Endothelial cell of umbilical vein (primary cell): ENCODE measurements around the gene GRPR. TPM values are rescaled to one million over a fixed set of nuclear protein-coding genes. Genes with fewer than 3 reads are reported as not detected.

Source experiments
- BruUV-seq: library from RNA; stranded (reverse); fragments of 400-500 nt; replicated peaks from 2 replicates; lab custom pipeline; 2021; lab: Mats Ljungman, UMichigan
- CTCF ChIA-PET: fragments of 300-600, 350-600 bp; sonication (Branson Sonifier 250); formaldehyde crosslinking; loops from one replicate; lab custom pipeline; 2021; ENCODE audit warnings: antibody characterized with exemption, inconsistent platforms; lab: Charles Lee
- POLR2A ChIA-PET: fragments of 300-600, 350-600 bp; sonication (Branson Sonifier 250); formaldehyde crosslinking; loops from one replicate; lab custom pipeline; 2021; ENCODE audit warnings: antibody characterized with exemption, inconsistent platforms; lab: Charles Lee
- DNase-seq: peaks from one replicate; pipeline ENCODE4 v3.0.0-alpha.2; 2011; ENCODE audit warnings: low read depth, low spot score
- FAIRE-seq: peaks from 2 replicates; lab custom pipeline; 2011; peaks lifted over from hg19 to GRCh38; lab: Jason Lieb, UNC
- H2AFZ ChIP-seq: 2 replicates; pipeline ENCODE4 v1.6.0; 2012; ENCODE audit warnings: low read depth, low read length, control low read depth, inconsistent platforms
- H3K27ac ChIP-seq: 2 replicates; pipeline ENCODE4 v1.5.1; 2011; ENCODE audit warnings: low read depth, mild to moderate bottlenecking, control low read depth, low read length, moderate library complexity; ENCODE audit not compliant: insufficient read depth
- H3K27me3 ChIP-seq, 2 experiments: 2 replicates each; pipeline versions ENCODE4 v1.6.0 to v1.6.1; 2011; ENCODE audit warnings: low read length in 2 of 2, mixed read lengths in 1 of 2; ENCODE audit not compliant: control insufficient read depth in 2 of 2, insufficient read depth in 2 of 2
- H3K36me3 ChIP-seq, 2 experiments: 2 replicates in 1 of 2; 3 replicates in 1 of 2; pipeline ENCODE4 v1.5.1; 2011; ENCODE audit warnings: low read length in 2 of 2, mild to moderate bottlenecking in 1 of 2, moderate library complexity in 1 of 2; ENCODE audit not compliant: control insufficient read depth in 2 of 2, insufficient read depth in 2 of 2; ENCODE audit errors: extremely low read depth in 1 of 2
- H3K4me1 ChIP-seq: 3 replicates; pipeline ENCODE4 v1.5.1; 2011; ENCODE audit warnings: mild to moderate bottlenecking, low read length; ENCODE audit not compliant: control insufficient read depth, insufficient read depth; ENCODE audit errors: extremely low read depth
- H3K4me2 ChIP-seq: 2 replicates; pipeline ENCODE4 v1.6.1; 2011; ENCODE audit warnings: low read length, control low read depth, mixed read lengths; ENCODE audit not compliant: insufficient read depth
- H3K4me3 ChIP-seq, 3 experiments: fragments of 200-600 bp in 1 of 3; sonication (generic), shearing (Covaris generic) in 1 of 3; replicated peaks in 1 of 3; 2 replicates each; pipeline ENCODE4 v1.5.1; 2011 to 2016; ENCODE audit warnings: control low read depth in 3 of 3, low read length in 3 of 3, mild to moderate bottlenecking in 2 of 3, inconsistent platforms in 1 of 3, low read depth in 1 of 3, moderate library complexity in 1 of 3; ENCODE audit not compliant: insufficient read depth in 1 of 3
- H3K79me2 ChIP-seq: 2 replicates; pipeline ENCODE4 v1.6.0; 2012; ENCODE audit warnings: low read length, inconsistent platforms; ENCODE audit not compliant: control insufficient read depth, insufficient read depth
- H3K9ac ChIP-seq: replicated peaks from 2 replicates; pipeline ENCODE3; 2011; ENCODE audit warnings: low read length, control low read depth; ENCODE audit not compliant: insufficient read depth; ENCODE audit errors: extremely low read depth
- H3K9me1 ChIP-seq: replicated peaks from 3 replicates; pipeline ENCODE4 v1.6.0; 2011; ENCODE audit warnings: mild to moderate bottlenecking, low read length; ENCODE audit not compliant: control insufficient read depth, insufficient read depth; ENCODE audit errors: extremely low read depth
- H3K9me3 ChIP-seq: replicated peaks from 2 replicates; pipeline ENCODE4 v1.5.1; 2012; ENCODE audit warnings: low read length, inconsistent platforms; ENCODE audit not compliant: control insufficient read depth, insufficient read depth
- H4K20me1 ChIP-seq: replicated peaks from 2 replicates; pipeline ENCODE3; 2011; ENCODE audit warnings: mild to moderate bottlenecking, low read length; ENCODE audit not compliant: control insufficient read depth, insufficient read depth; ENCODE audit errors: extremely low read depth
- EZH2 ChIP-seq: IDR thresholded peaks from 2 replicates; pipeline ENCODE4 v1.6.1; 2012; ENCODE audit warnings: borderline replicate concordance, low read depth, mild to moderate bottlenecking, moderate library complexity, low read length, inconsistent platforms; ENCODE audit not compliant: severe bottlenecking
- FOS ChIP-seq: IDR thresholded peaks from 2 replicates; pipeline ENCODE4 v1.6.1; 2011; ENCODE audit warnings: mild to moderate bottlenecking, low read length, moderate library complexity, borderline replicate concordance; ENCODE audit not compliant: insufficient read depth
- GATA2 ChIP-seq: IDR thresholded peaks from 2 replicates; pipeline ENCODE4 v1.7.0; 2011; ENCODE audit warnings: low read depth, mild to moderate bottlenecking, moderate library complexity, mixed read lengths, low read length; ENCODE audit not compliant: insufficient read length, insufficient read depth
- JUN ChIP-seq: IDR thresholded peaks from 2 replicates; pipeline ENCODE4 v1.6.1; 2011; ENCODE audit warnings: borderline replicate concordance, low read depth; ENCODE audit not compliant: insufficient read length, insufficient read depth
- MYC ChIP-seq: IDR thresholded peaks from one replicate; pipeline ENCODE4 v1.6.1; 2011; ENCODE audit warnings: mild to moderate bottlenecking, low read depth, low read length
- POLR2A ChIP-seq: IDR thresholded peaks from 2 replicates; pipeline ENCODE4 v1.6.1; 2012; ENCODE audit warnings: low read depth, mild to moderate bottlenecking, control low read depth, low read length
- POLR2AphosphoS5 ChIP-seq: IDR thresholded peaks from 2 replicates; pipeline ENCODE4 v1.6.1; 2012; ENCODE audit warnings: low read depth, mild to moderate bottlenecking, control low read depth, low read length, moderate library complexity; ENCODE audit not compliant: insufficient read depth
- dilution Hi-C: fragments of 300-500 bp; cut with MboI; formaldehyde crosslinking; loops from one replicate; pipeline ENCODE4 v1.15.0; 2019; ENCODE audit warnings: low sequenced_read_pairs; ENCODE audit not compliant: extremely low pct_ligation_motif_present
- intact Hi-C: fragments of 100-400 bp; cut with micrococcal nuclease; formaldehyde crosslinking; loops from one replicate; pipeline ENCODE4 v1.10.0; 2022
- polyA plus RNA-seq, 4 experiments: library from polyadenylated mRNA; depleted of rRNA in 3 of 4; stranded (reverse) in 3 of 4; unstranded in 1 of 4; fragments of >200 nt; gene quantifications; 2 replicates each; pipeline versions ENCODE4 v1.2.1 to v1.2.3, GENCODE V29; 2011 to 2012; ENCODE audit warnings: missing spikeins in 1 of 4
- total RNA-seq: library from RNA; stranded (reverse); gene quantifications from 2 replicates; pipeline ENCODE4 v1.2.3, GENCODE V29; 2021
- TF ChIP-seq, protein P1 (sequence below), 2 donors: IDR thresholded peaks; 1 replicate in 1 of 2; 2 replicates in 1 of 2; pipeline ENCODE4 v1.5.1; 2011; ENCODE audit warnings: low read length in 2 of 2, mild to moderate bottlenecking in 2 of 2, moderate library complexity in 2 of 2, control low read depth in 1 of 2, inconsistent platforms in 1 of 2, low read depth in 1 of 2; ENCODE audit not compliant: insufficient read depth in 1 of 2; ENCODE audit errors: extremely low read depth in 1 of 2
- TF ChIP-seq, protein P2 (sequence below): IDR thresholded peaks from 2 replicates; pipeline ENCODE4 v1.6.1; 2011; ENCODE audit not compliant: insufficient read depth, insufficient read length

GRPR gene
- total and polyA plus RNA-seq, 2 donors (not counting 3 experiments of a cell fraction or from before 2014, with no cell fraction given), result 0.11 TPM; not detected in 1

DNA sequence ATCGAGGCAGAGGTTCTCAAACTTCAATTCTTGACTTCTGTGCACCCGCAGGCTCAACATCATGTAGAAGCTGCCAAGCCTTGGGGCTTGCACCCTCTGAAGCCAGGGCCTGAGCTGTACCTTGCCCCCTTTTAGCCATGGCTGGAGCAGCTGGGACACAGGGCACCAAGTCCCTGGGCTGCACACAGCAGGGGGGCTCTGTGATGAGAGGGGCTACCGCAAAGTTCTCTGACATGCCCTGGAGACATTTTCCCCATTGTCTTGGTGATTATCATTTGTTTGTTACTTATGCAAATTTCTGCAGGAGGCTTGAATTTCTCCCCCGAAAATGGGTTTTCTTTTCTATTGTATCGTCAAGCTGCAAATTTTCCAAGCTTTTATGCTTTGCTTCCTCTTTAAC is 39.0 kb downstream of the GRPR start:
- no peaks in the 10 kb centered on the region for H4K20me1 ChIP-seq
- ChIA-PET CTCF (no interaction called here), POLR2A (no interaction called here)
- no peak overlapping the region for H3K4me3 ChIP-seq
- dilution Hi-C loops (no loop called here), intact Hi-C loops (no loop called here)
- TF ChIP-seq, protein P1, sequence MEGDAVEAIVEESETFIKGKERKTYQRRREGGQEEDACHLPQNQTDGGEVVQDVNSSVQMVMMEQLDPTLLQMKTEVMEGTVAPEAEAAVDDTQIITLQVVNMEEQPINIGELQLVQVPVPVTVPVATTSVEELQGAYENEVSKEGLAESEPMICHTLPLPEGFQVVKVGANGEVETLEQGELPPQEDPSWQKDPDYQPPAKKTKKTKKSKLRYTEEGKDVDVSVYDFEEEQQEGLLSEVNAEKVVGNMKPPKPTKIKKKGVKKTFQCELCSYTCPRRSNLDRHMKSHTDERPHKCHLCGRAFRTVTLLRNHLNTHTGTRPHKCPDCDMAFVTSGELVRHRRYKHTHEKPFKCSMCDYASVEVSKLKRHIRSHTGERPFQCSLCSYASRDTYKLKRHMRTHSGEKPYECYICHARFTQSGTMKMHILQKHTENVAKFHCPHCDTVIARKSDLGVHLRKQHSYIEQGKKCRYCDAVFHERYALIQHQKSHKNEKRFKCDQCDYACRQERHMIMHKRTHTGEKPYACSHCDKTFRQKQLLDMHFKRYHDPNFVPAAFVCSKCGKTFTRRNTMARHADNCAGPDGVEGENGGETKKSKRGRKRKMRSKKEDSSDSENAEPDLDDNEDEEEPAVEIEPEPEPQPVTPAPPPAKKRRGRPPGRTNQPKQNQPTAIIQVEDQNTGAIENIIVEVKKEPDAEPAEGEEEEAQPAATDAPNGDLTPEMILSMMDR (IDR thresholded peaks at IDR 0.05; ENCODE audit: extremely low read depth in 1 of 2, insufficient read depth in 1 of 2, low read depth in 1 of 2, low read length in 2 of 2), result no peak
- TF ChIP-seq JUN (no peak), GATA2 (no peak), FOS (no peak), EZH2 (no peak), MYC (no peak), POLR2AphosphoS5 (no peak), POLR2A (no peak)
- TF ChIP-seq, protein P2, sequence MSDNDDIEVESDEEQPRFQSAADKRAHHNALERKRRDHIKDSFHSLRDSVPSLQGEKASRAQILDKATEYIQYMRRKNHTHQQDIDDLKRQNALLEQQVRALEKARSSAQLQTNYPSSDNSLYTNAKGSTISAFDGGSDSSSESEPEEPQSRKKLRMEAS, result no peak
- BruUV-seq, result no TSS peak
- H3K4me1 ChIP-seq, result no peaks in the 10 kb centered on the region
- H3K79me2 ChIP-seq, result no peaks in the 10 kb centered on the region
- H3K36me3 ChIP-seq, result no peaks in the 10 kb centered on the region
- H3K27ac ChIP-seq, result no peak overlapping the region
- no peak overlapping the region for H3K9ac ChIP-seq
- no peak overlapping the region for H3K4me2 ChIP-seq
- no peaks in the 10 kb centered on the region for H3K9me3 ChIP-seq
- H3K9me1 ChIP-seq, result no peaks in the 10 kb centered on the region
- no peak for DNase-seq
- no peak for FAIRE-seq
- no peaks in the 10 kb centered on the region for H3K27me3 ChIP-seq
- H2AFZ ChIP-seq, result no peak overlapping the region
